Measurements from ENCODE around the gene ULBP1.

- no peak for TF ChIP-seq POLR2A (IDR thresholded peaks at IDR 0.05)
- TF ChIP-seq CTCF (IDR thresholded peaks at IDR 0.05) = no peak
These were observed 27.1 kb downstream of the ULBP1 start for GRCh38 chr6:149990661-149991471.

Data from thyroid gland (tissue), 4 donors.